ENCODE measurements around the gene HK1.

Gene HK1

GRCh38 chr10:69318867-69319727, 40.8 kb downstream of the HK1 start:
- Histone ChIP-seq H3K4me1 (ENCODE audit: insufficient read depth, low read length) (peaks cover 41% of the 10 kb centered on the region), H2AFZ (ENCODE audit: low read depth, low read length) (peak overlapping the region; percentile 83)
- DNase-seq, result peak; percentile 63

GRCh38 chr10:69319841-69320316, 41.6 kb downstream of the HK1 start:
- peak; percentile 12 for DNase-seq
- peaks cover 31% of the 10 kb centered on the region for H4K20me1 ChIP-seq (ENCODE audit: insufficient read depth, low read length)

More at GRCh38 chr10:69318867-69319727, 40.8 kb downstream of the HK1 start:
- Histone ChIP-seq H3K4me2 (ENCODE audit: insufficient read depth, low read length) (peak overlapping the region; percentile 95), H4K20me1 (ENCODE audit: insufficient read depth, low read length) (peaks cover 31% of the 10 kb centered on the region), H3K79me2 (ENCODE audit: insufficient read depth, low read length) (peaks cover 53% of the 10 kb centered on the region), H3K36me3 (ENCODE audit: insufficient read depth, low read length) (peaks cover 11% of the 10 kb centered on the region; the same call in 1 of the 2 replicates), H3K9ac (ENCODE audit: low read depth, low read length) (peak overlapping the region; percentile 89), H3K9me3 (ENCODE audit: insufficient read depth, low read length, severe bottlenecking) (no peaks in the 10 kb centered on the region), H3K4me3 (ENCODE audit: low read depth in 1 of 2, low read length in 2 of 2) (peak overlapping the region; percentile 86 to 97), H3K27me3 (ENCODE audit: insufficient read depth, low read length, poor library complexity) (no peaks in the 10 kb centered on the region), H3K27ac (ENCODE audit: low read length) (peak overlapping the region; percentile 71)
- peak; percentile 10 for ATAC-seq (ENCODE audit: insufficient read depth, low read depth)
- TF ChIP-seq CTCF (IDR thresholded peaks at IDR 0.05; ENCODE audit: borderline replicate concordance, extremely low read depth, low read length, poor library complexity, severe bottlenecking) (no peak), EZH2 (IDR thresholded peaks at IDR 0.05; ENCODE audit: borderline replicate concordance, low read depth, low read length, severe bottlenecking) (no peak)

GRCh38 chr10:69320521-69320920, 42.2 kb downstream of the HK1 start:
- Histone ChIP-seq H3K27ac (ENCODE audit: low read length) (peak overlapping the region; percentile 31; the same call in 1 of the 2 replicates), H4K20me1 (ENCODE audit: insufficient read depth, low read length) (peaks cover 31% of the 10 kb centered on the region), H3K9me3 (ENCODE audit: insufficient read depth, low read length, severe bottlenecking) (no peaks in the 10 kb centered on the region), H3K4me2 (ENCODE audit: insufficient read depth, low read length) (peak overlapping the region; percentile 95), H3K79me2 (ENCODE audit: insufficient read depth, low read length) (peaks cover 66% of the 10 kb centered on the region), H3K9ac (ENCODE audit: low read depth, low read length) (peak overlapping the region; percentile 89; the same call in 1 of the 2 replicates), H3K27me3 (ENCODE audit: insufficient read depth, low read length, poor library complexity) (no peaks in the 10 kb centered on the region), H3K4me3 (ENCODE audit: low read depth in 1 of 2, low read length in 2 of 2) (peak overlapping the region in 1 of 2 experiments; percentile 97; a peak in 2 of 4 replicates), H2AFZ (ENCODE audit: low read depth, low read length) (no peak overlapping the region), H3K36me3 (ENCODE audit: insufficient read depth, low read length) (peaks cover 11% of the 10 kb centered on the region; the same call in 1 of the 2 replicates), H3K4me1 (ENCODE audit: insufficient read depth, low read length) (peaks cover 41% of the 10 kb centered on the region)
- ATAC-seq (ENCODE audit: insufficient read depth, low read depth), result no peak
- DNase-seq, result no peak
- TF ChIP-seq EZH2 (IDR thresholded peaks at IDR 0.05; ENCODE audit: borderline replicate concordance, low read depth, low read length, severe bottlenecking) (no peak), CTCF (IDR thresholded peaks at IDR 0.05; ENCODE audit: borderline replicate concordance, extremely low read depth, low read length, poor library complexity, severe bottlenecking) (no peak)

More at GRCh38 chr10:69319841-69320316, 41.6 kb downstream of the HK1 start:
- Histone ChIP-seq H3K4me1 (ENCODE audit: insufficient read depth, low read length) (peaks cover 41% of the 10 kb centered on the region), H3K36me3 (ENCODE audit: insufficient read depth, low read length) (peaks cover 11% of the 10 kb centered on the region; the same call in 1 of the 2 replicates), H3K27ac (ENCODE audit: low read length) (peak overlapping the region; percentile 71), H3K27me3 (ENCODE audit: insufficient read depth, low read length, poor library complexity) (no peaks in the 10 kb centered on the region), H3K9ac (ENCODE audit: low read depth, low read length) (peak overlapping the region; percentile 89), H2AFZ (ENCODE audit: low read depth, low read length) (peak overlapping the region; percentile 83; the same call in 1 of the 2 replicates), H3K4me3 (ENCODE audit: low read depth in 1 of 2, low read length in 2 of 2) (peak overlapping the region; percentile 86 to 97), H3K9me3 (ENCODE audit: insufficient read depth, low read length, severe bottlenecking) (no peaks in the 10 kb centered on the region), H3K4me2 (ENCODE audit: insufficient read depth, low read length) (peak overlapping the region; percentile 95), H3K79me2 (ENCODE audit: insufficient read depth, low read length) (peaks cover 61% of the 10 kb centered on the region)
- TF ChIP-seq CTCF (IDR thresholded peaks at IDR 0.05; ENCODE audit: borderline replicate concordance, extremely low read depth, low read length, poor library complexity, severe bottlenecking) (no peak), EZH2 (IDR thresholded peaks at IDR 0.05; ENCODE audit: borderline replicate concordance, low read depth, low read length, severe bottlenecking) (no peak)
- no peak for ATAC-seq (ENCODE audit: insufficient read depth, low read depth)
